Activated CD4-positive, alpha-beta memory T cell treated with anti-CD3 and anti-CD28 coated beads for 36 hours (primary cell): ENCODE results near the gene TNK2. TPM values are rescaled to one million over a fixed set of nuclear protein-coding genes. Genes with fewer than 3 reads are reported as not detected.

Source experiments
- CTCF ChIA-PET: fragments of 350-600 bp; sonication (Branson Sonifier 250); formaldehyde crosslinking; loops from one replicate; lab custom pipeline; 2021; ENCODE audit warnings: antibody characterized with exemption, inconsistent platforms; lab: Charles Lee
- POLR2A ChIA-PET: fragments of 350-600 bp; sonication (Branson Sonifier 250); formaldehyde crosslinking; loops from one replicate; lab custom pipeline; 2021; ENCODE audit warnings: antibody characterized with exemption; lab: Charles Lee
- DNase-seq: peaks from one replicate; pipeline ENCODE4 v3.0.0-alpha.2; 2020
- H3K27ac Mint-ChIP-seq: one replicate; pipeline ENCODE4 v1.8.0; 2021; ENCODE audit warnings: mixed read lengths
- H3K27me3 Mint-ChIP-seq: one replicate; pipeline ENCODE4 v1.8.0; 2021; ENCODE audit warnings: mixed read lengths
- H3K36me3 Mint-ChIP-seq: one replicate; pipeline ENCODE4 v1.8.0; 2021; ENCODE audit warnings: mixed read lengths
- H3K4me1 Mint-ChIP-seq: one replicate; pipeline ENCODE4 v1.8.0; 2021; ENCODE audit warnings: low read depth, mixed read lengths
- H3K4me3 Mint-ChIP-seq: one replicate; pipeline ENCODE4 v1.8.0; 2021; ENCODE audit warnings: mild to moderate bottlenecking, mixed read lengths
- H3K9me3 Mint-ChIP-seq: one replicate; pipeline ENCODE4 v1.8.0; 2021; ENCODE audit warnings: mixed read lengths
- intact Hi-C: fragments of 100-400 bp; cut with micrococcal nuclease; formaldehyde crosslinking; loops from one replicate; pipeline ENCODE4 v1.15.1; 2023
- total RNA-seq, 2 experiments: library from RNA; stranded (reverse); gene quantifications; one replicate each; pipeline ENCODE4 v1.2.3, GENCODE V29; 2021

Gene TNK2
- total RNA-seq, 2 experiments from 2014 or later = 59.9 to 67.1 TPM

- H3K36me3 Mint-ChIP-seq = no peaks in the 10 kb centered on the region
- peaks cover 2% of the 10 kb centered on the region for H3K27me3 Mint-ChIP-seq
- ChIA-PET POLR2A (no interaction called here), CTCF (interaction anchor here (1.3 to 5.1 kb wide), 4 partner anchors 9 to 582 kb away, joined by 3 to 29 read pairs (median 15); partner anchors contain the start of gene XXYLT1)
- no peaks in the 10 kb centered on the region for H3K9me3 Mint-ChIP-seq
- intact Hi-C loops = loop anchor here (5.0 to 10.0 kb wide), 2 partner anchors 142 to 201 kb away; no protein-coding TSS in a partner anchor
- no peak overlapping the region for H3K27ac Mint-ChIP-seq
- DNase-seq = no peak
- H3K4me1 Mint-ChIP-seq = peaks cover 4% of the 10 kb centered on the region
- no peak overlapping the region for H3K4me3 Mint-ChIP-seq
These were observed 55.3 kb downstream of the TNK2 start for GRCh38 chr3:195853036-195853435.

GRCh38 chr3:195850857-195851543 is 57.4 kb downstream of the TNK2 start:
- Mint-ChIP-seq H3K36me3 (no peaks in the 10 kb centered on the region), H3K4me1 (peaks cover 4% of the 10 kb centered on the region), H3K9me3 (no peaks in the 10 kb centered on the region), H3K27me3 (peaks cover 2% of the 10 kb centered on the region), H3K27ac (no peak overlapping the region), H3K4me3 (peak overlapping the region; percentile 16)
- DNase-seq = peak; percentile 93
- ChIA-PET CTCF (interaction anchor here (0.6 to 5.1 kb wide), 45 partner anchors 8 to 580 kb away, joined by 3 to 29 read pairs (median 5); partner anchors contain the start of genes PPP1R2, TNK2 and XXYLT1), POLR2A (no interaction called here)
- intact Hi-C loops = loop anchor here (1.0 to 10.0 kb wide), 4 partner anchors 144 to 580 kb away; partner anchors contain the start of gene XXYLT1

GRCh38 chr3:195849322-195850074 is 58.9 kb downstream of the TNK2 start:
- no peak overlapping the region for H3K4me3 Mint-ChIP-seq
- CTCF ChIA-PET = interaction anchor here (1.0 to 5.1 kb wide), 20 partner anchors 9 to 578 kb away, joined by 3 to 29 read pairs (median 6); partner anchors contain the start of genes PPP1R2, TNK2 and XXYLT1
- H3K4me1 Mint-ChIP-seq = peaks cover 4% of the 10 kb centered on the region
- DNase-seq = no peak
- no peak overlapping the region for H3K27ac Mint-ChIP-seq
- intact Hi-C loops = loop anchor here (5.0 to 10.0 kb wide), 2 partner anchors 145 to 197 kb away; no protein-coding TSS in a partner anchor
- H3K27me3 Mint-ChIP-seq = peaks cover 2% of the 10 kb centered on the region
- POLR2A ChIA-PET = no interaction called here
- H3K9me3 Mint-ChIP-seq = no peaks in the 10 kb centered on the region
- no peaks in the 10 kb centered on the region for H3K36me3 Mint-ChIP-seq

GRCh38 chr3:195847055-195847950 is 61.0 kb downstream of the TNK2 start:
- intact Hi-C loops = no loop called here
- Mint-ChIP-seq H3K4me3 (no peak overlapping the region), H3K4me1 (peaks cover 4% of the 10 kb centered on the region), H3K27me3 (peaks cover 2% of the 10 kb centered on the region), H3K9me3 (no peaks in the 10 kb centered on the region), H3K27ac (no peak overlapping the region), H3K36me3 (no peaks in the 10 kb centered on the region)
- DNase-seq = no peak
- POLR2A ChIA-PET = no interaction called here
- CTCF ChIA-PET = interaction anchor here (1.0 to 1.4 kb wide), 3 partner anchors 12 to 576 kb away, joined by 3 to 4 read pairs (median 4); partner anchors contain the start of gene XXYLT1

- intact Hi-C loops = no loop called here
- H3K4me3 Mint-ChIP-seq = no peak overlapping the region
- CTCF ChIA-PET = no interaction called here
- no peaks in the 10 kb centered on the region for H3K4me1 Mint-ChIP-seq
- no peak for DNase-seq
- H3K27me3 Mint-ChIP-seq = peaks cover 2% of the 10 kb centered on the region
- H3K9me3 Mint-ChIP-seq = no peaks in the 10 kb centered on the region
- no peak overlapping the region for H3K27ac Mint-ChIP-seq
- H3K36me3 Mint-ChIP-seq = no peaks in the 10 kb centered on the region
- POLR2A ChIA-PET = no interaction called here
These were observed 62.9 kb downstream of the TNK2 start for GRCh38 chr3:195845483-195845882.

- CTCF ChIA-PET = interaction anchor here (1.2 kb wide), 1 partner anchor 15 kb away, joined by 6 read pairs; no protein-coding TSS in a partner anchor
- DNase-seq = no peak
- intact Hi-C loops = no loop called here
- Mint-ChIP-seq H3K36me3 (no peaks in the 10 kb centered on the region), H3K4me3 (no peak overlapping the region), H3K27ac (no peak overlapping the region), H3K27me3 (peaks cover 2% of the 10 kb centered on the region), H3K9me3 (no peaks in the 10 kb centered on the region), H3K4me1 (no peaks in the 10 kb centered on the region)
- POLR2A ChIA-PET = no interaction called here
These were observed 63.6 kb downstream of the TNK2 start for GRCh38 chr3:195844671-195845218.

- H3K4me3 Mint-ChIP-seq = no peak overlapping the region
- H3K9me3 Mint-ChIP-seq = no peaks in the 10 kb centered on the region
- no peak overlapping the region for H3K27ac Mint-ChIP-seq
- intact Hi-C loops = no loop called here
- POLR2A ChIA-PET = no interaction called here
- no peaks in the 10 kb centered on the region for H3K4me1 Mint-ChIP-seq
- CTCF ChIA-PET = interaction anchor here (0.8 to 4.2 kb wide), 4 partner anchors 10 to 92 kb away, joined by 3 to 25 read pairs (median 4); no protein-coding TSS in a partner anchor
- H3K27me3 Mint-ChIP-seq = peaks cover 2% of the 10 kb centered on the region
- DNase-seq = no peak
- H3K36me3 Mint-ChIP-seq = no peaks in the 10 kb centered on the region
These were observed 68.9 kb downstream of the TNK2 start for GRCh38 chr3:195839260-195840010.

GRCh38 chr3:195838714-195839113 is 69.6 kb downstream of the TNK2 start:
- no peak for DNase-seq
- intact Hi-C loops = no loop called here
- H3K4me1 Mint-ChIP-seq = no peaks in the 10 kb centered on the region
- H3K9me3 Mint-ChIP-seq = no peaks in the 10 kb centered on the region
- ChIA-PET POLR2A (no interaction called here), CTCF (interaction anchor here (0.8 to 4.2 kb wide), 4 partner anchors 11 to 91 kb away, joined by 3 to 25 read pairs (median 4); no protein-coding TSS in a partner anchor)
- H3K36me3 Mint-ChIP-seq = no peaks in the 10 kb centered on the region
- H3K4me3 Mint-ChIP-seq = no peak overlapping the region
- H3K27ac Mint-ChIP-seq = no peak overlapping the region
- H3K27me3 Mint-ChIP-seq = peaks cover 2% of the 10 kb centered on the region

- POLR2A ChIA-PET = no interaction called here
- intact Hi-C loops = no loop called here
- DNase-seq = no peak
- Mint-ChIP-seq H3K4me1 (no peaks in the 10 kb centered on the region), H3K36me3 (no peaks in the 10 kb centered on the region), H3K4me3 (no peak overlapping the region), H3K27ac (no peak overlapping the region), H3K9me3 (no peaks in the 10 kb centered on the region), H3K27me3 (peaks cover 2% of the 10 kb centered on the region)
- CTCF ChIA-PET = interaction anchor here (1.5 kb wide), 1 partner anchor 14 kb away, joined by 6 read pairs; no protein-coding TSS in a partner anchor
These were observed 71.7 kb downstream of the TNK2 start for GRCh38 chr3:195836476-195837135.

- Mint-ChIP-seq H3K4me1 (no peaks in the 10 kb centered on the region), H3K36me3 (no peaks in the 10 kb centered on the region), H3K4me3 (no peak overlapping the region), H3K27ac (no peak overlapping the region), H3K9me3 (no peaks in the 10 kb centered on the region), H3K27me3 (peaks cover 2% of the 10 kb centered on the region)
- intact Hi-C loops = no loop called here
- no peak for DNase-seq
- ChIA-PET CTCF (interaction anchor here (1.5 kb wide), 1 partner anchor 15 kb away, joined by 6 read pairs; no protein-coding TSS in a partner anchor), POLR2A (no interaction called here)
These were observed 72.6 kb downstream of the TNK2 start for GRCh38 chr3:195835791-195836190.
